GM12892 (cell line): Measurements from ENCODE around the gene FUT8.

Experiments
- POLR2A ChIP-seq: IDR thresholded peaks from 2 replicates; pipeline ENCODE4 v1.6.1; 2011; ENCODE audit warnings: low read depth, low read length, control low read depth
- TAF1 ChIP-seq: IDR thresholded peaks from 2 replicates; pipeline ENCODE4 v1.6.1; 2011; ENCODE audit warnings: low read depth, mild to moderate bottlenecking, control low read depth, low read length, borderline replicate concordance

GRCh38 chr14:65776193-65776852 is 363.8 kb downstream of the FUT8 start:
- TF ChIP-seq POLR2A, result no peak
- no peak for TF ChIP-seq TAF1
